Mucosa of rectum (tissue), 2 donors: ENCODE measurements around the gene ARHGAP10.

Experiments used
- H3K27ac ChIP-seq, 2 donors: one replicate each; pipeline ENCODE4 v1.7.0; 2013; ENCODE audit warnings: inconsistent platforms in 2 of 2, low read depth in 2 of 2, low read length in 2 of 2
- H3K27me3 ChIP-seq, 2 donors: one replicate each; pipeline ENCODE4 v1.7.0; 2013; ENCODE audit warnings: low read length in 2 of 2; ENCODE audit not compliant: control insufficient read depth in 2 of 2, insufficient read depth in 2 of 2
- H3K36me3 ChIP-seq, 2 donors: one replicate each; pipeline ENCODE4 v1.7.0; 2013; ENCODE audit warnings: low read length in 2 of 2; ENCODE audit not compliant: control insufficient read depth in 2 of 2, insufficient read depth in 2 of 2
- H3K4me1 ChIP-seq, 2 donors: one replicate each; pipeline ENCODE4 v1.7.0; 2013; ENCODE audit warnings: low read length in 2 of 2, mild to moderate bottlenecking in 1 of 2; ENCODE audit not compliant: control insufficient read depth in 2 of 2, insufficient read depth in 2 of 2
- H3K4me3 ChIP-seq, 2 donors: one replicate each; pipeline ENCODE4 v1.7.0; 2013; ENCODE audit warnings: low read length in 2 of 2
- H3K9ac ChIP-seq, 2 donors: one replicate each; pipeline ENCODE4 v1.7.0; 2013; ENCODE audit warnings: low read length in 2 of 2, low read depth in 1 of 2, mild to moderate bottlenecking in 1 of 2
- H3K9me3 ChIP-seq, 2 donors: one replicate each; pipeline ENCODE4 v1.7.0; 2013; ENCODE audit warnings: low read length in 2 of 2; ENCODE audit not compliant: control insufficient read depth in 2 of 2
- donor health status: healthy.
- donor health status: Normal muscosa, but diverticular disease.

Gene ARHGAP10

GRCh38 chr4:147950261-147950660 lies 218.4 kb downstream of the ARHGAP10 start:
- no peaks in the 10 kb centered on the region for H3K9me3 ChIP-seq
- no peak overlapping the region for H3K9ac ChIP-seq
- H3K4me1 ChIP-seq, result no peaks in the 10 kb centered on the region
- no peaks in the 10 kb centered on the region for H3K27me3 ChIP-seq
- no peak overlapping the region for H3K4me3 ChIP-seq
- H3K27ac ChIP-seq, result no peak overlapping the region
- no peaks in the 10 kb centered on the region for H3K36me3 ChIP-seq

DNA sequence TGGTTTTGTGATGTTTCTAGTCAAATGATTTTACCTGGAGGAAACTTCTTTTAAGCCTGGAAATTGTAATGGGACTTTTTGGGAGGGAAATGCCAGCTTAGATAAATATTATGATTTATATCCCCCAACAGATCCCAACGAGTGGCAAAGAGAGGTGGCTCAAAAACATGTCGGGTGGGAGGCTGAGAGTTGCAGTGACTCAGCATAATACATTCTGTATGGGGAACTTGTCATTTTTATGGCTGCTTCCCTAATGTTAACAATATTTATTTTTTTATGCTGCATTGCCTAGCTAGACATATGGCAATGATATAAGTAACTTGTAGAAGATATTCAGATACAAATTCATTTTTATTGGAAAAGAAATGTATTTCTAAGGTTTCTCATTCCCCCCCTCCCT lies 219.0 kb downstream of the ARHGAP10 start:
- Histone ChIP-seq H3K4me1 (no peaks in the 10 kb centered on the region), H3K27ac (no peak overlapping the region), H3K9me3 (no peaks in the 10 kb centered on the region), H3K9ac (no peak overlapping the region), H3K36me3 (no peaks in the 10 kb centered on the region), H3K27me3 (no peaks in the 10 kb centered on the region), H3K4me3 (no peak overlapping the region)

GRCh38 chr4:147954850-147955249 lies 223.0 kb downstream of the ARHGAP10 start:
- Histone ChIP-seq H3K27ac (no peak overlapping the region), H3K27me3 (no peaks in the 10 kb centered on the region), H3K36me3 (no peaks in the 10 kb centered on the region), H3K9me3 (no peaks in the 10 kb centered on the region), H3K4me1 (no peaks in the 10 kb centered on the region), H3K4me3 (no peak overlapping the region), H3K9ac (no peak overlapping the region)

DNA sequence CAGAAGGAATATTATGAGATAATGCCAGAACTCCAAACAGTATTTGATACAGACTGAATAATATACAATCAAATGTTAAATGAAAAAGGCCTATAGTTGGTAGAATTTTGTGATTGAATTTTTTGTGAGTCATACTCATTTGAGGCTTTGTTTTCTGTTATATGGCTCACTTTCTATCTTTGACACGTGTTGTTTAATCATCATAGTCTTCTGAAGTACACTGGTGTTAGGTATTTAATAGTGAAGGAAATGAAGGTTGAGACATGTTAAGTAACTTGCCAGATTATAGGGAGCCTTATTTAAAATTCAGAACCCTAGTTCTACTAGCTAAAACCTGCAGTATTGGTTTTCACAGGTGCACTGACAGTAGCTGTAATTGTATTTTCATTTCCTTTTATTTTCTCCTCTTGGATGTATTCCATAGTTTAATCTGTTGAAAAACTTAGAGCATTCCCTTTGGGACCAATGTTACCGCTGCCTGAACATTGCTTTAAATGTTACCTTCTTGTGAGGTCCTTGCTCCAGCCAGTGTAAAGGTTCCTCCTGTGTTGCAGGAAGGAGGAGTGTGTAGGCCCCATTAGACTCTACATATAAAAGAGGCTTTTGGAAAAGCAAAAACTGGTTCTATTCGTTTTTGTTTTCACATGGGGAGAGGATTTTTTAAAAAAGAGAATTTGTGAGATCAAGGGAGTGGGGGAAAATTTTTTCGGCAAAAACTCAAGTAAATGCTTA lies 224.1 kb downstream of the ARHGAP10 start:
- Histone ChIP-seq H3K4me1 (no peaks in the 10 kb centered on the region), H3K36me3 (no peaks in the 10 kb centered on the region), H3K9ac (no peak overlapping the region), H3K4me3 (no peak overlapping the region), H3K27ac (no peak overlapping the region), H3K9me3 (no peaks in the 10 kb centered on the region), H3K27me3 (no peaks in the 10 kb centered on the region)

GRCh38 chr4:147957446-147957845 lies 225.6 kb downstream of the ARHGAP10 start:
- no peak overlapping the region for H3K27ac ChIP-seq
- H3K9me3 ChIP-seq, result no peaks in the 10 kb centered on the region
- no peaks in the 10 kb centered on the region for H3K27me3 ChIP-seq
- H3K36me3 ChIP-seq, result no peaks in the 10 kb centered on the region
- no peak overlapping the region for H3K9ac ChIP-seq
- H3K4me1 ChIP-seq, result no peaks in the 10 kb centered on the region
- H3K4me3 ChIP-seq, result no peak overlapping the region

DNA sequence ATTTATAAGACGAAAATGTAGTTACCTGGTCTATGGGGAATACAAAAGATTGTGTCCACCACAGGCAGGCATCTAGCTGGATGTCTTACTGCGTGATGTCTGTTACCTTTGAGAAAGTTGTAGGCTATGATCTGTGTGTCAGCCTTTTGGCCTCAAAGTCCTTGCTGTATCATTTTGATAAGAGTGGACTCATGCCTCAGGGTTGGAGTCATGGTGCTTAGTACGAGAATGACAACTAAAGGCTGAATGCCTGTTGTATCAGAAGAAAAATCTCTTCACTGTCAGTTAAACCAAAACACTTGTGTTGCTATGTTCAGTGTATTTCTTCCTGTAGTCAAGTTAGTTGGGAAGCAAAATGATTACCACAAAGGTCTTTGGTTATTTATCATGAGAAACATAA lies 226.2 kb downstream of the ARHGAP10 start:
- Histone ChIP-seq H3K9me3 (no peaks in the 10 kb centered on the region), H3K4me1 (no peaks in the 10 kb centered on the region), H3K4me3 (no peak overlapping the region), H3K36me3 (no peaks in the 10 kb centered on the region), H3K27ac (no peak overlapping the region), H3K9ac (no peak overlapping the region), H3K27me3 (no peaks in the 10 kb centered on the region)

DNA sequence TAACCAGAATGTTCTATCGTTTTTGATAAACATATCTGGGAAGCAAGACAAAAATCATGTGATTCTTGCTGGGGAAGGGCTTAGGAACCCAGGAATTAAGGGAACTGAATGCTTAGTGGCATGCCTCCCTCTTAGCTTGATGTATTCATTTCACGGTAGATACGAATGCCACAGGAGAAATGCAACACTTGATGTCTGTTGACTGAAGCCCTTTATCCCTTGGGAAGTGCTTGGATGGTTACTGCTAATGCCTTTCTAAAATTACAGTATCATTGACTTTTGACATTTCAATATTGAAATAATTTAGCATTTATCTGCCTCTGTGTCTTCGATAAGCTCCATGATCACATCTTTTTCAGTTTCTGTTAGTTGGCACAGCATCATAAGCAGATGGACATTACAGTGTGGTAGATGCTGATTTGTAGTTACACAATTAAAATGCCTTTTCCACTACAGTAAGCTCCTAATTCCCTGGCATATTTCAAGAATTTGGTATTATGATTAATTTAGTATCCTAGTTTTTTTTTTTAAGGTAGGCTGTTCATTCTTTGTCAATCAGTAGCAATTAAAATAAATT lies 226.7 kb downstream of the ARHGAP10 start:
- no peaks in the 10 kb centered on the region for H3K4me1 ChIP-seq
- no peaks in the 10 kb centered on the region for H3K36me3 ChIP-seq
- H3K9ac ChIP-seq, result no peak overlapping the region
- no peaks in the 10 kb centered on the region for H3K9me3 ChIP-seq
- no peak overlapping the region for H3K4me3 ChIP-seq
- H3K27ac ChIP-seq, result no peak overlapping the region
- no peaks in the 10 kb centered on the region for H3K27me3 ChIP-seq

DNA sequence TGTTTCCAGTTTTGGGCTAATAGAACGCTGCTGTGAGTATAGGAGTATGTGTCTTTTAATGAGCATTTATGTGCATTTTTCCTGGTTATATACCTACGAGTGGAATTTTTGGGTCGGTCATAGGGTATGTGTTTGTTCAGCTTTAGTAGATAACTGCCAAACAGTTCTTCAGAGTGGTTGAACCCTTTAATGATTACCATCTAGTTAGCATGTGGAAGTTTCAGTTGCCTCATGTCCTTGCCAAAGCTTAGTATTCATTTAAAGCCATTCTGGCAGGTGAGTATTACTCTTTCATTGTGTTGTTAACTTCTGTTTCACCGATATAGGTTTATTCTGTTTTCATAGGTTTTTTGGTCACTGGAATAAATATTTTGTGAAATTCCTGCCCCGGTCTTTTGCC lies 229.1 kb downstream of the ARHGAP10 start:
- no peak overlapping the region for H3K4me3 ChIP-seq
- H3K27me3 ChIP-seq, result no peaks in the 10 kb centered on the region
- peaks cover 0 to 18% of the 10 kb centered on the region in 2 donors for H3K4me1 ChIP-seq
- H3K9ac ChIP-seq, result no peak overlapping the region
- H3K27ac ChIP-seq, result no peak overlapping the region
- no peaks in the 10 kb centered on the region for H3K36me3 ChIP-seq
- H3K9me3 ChIP-seq, result no peaks in the 10 kb centered on the region

- H3K9ac ChIP-seq, result no peak overlapping the region
- peaks cover 0 to 21% of the 10 kb centered on the region in 2 donors for H3K4me1 ChIP-seq
- H3K36me3 ChIP-seq, result no peaks in the 10 kb centered on the region
- no peak overlapping the region for H3K27ac ChIP-seq
- no peak overlapping the region for H3K4me3 ChIP-seq
- no peaks in the 10 kb centered on the region for H3K9me3 ChIP-seq
- H3K27me3 ChIP-seq, result no peaks in the 10 kb centered on the region
Observed at GRCh38 chr4:147963839-147964238, 232.0 kb downstream of the ARHGAP10 start.

- Histone ChIP-seq H3K36me3 (no peaks in the 10 kb centered on the region), H3K4me1 (peaks cover 0 to 21% of the 10 kb centered on the region in 2 donors), H3K4me3 (no peak overlapping the region), H3K9me3 (no peaks in the 10 kb centered on the region), H3K27me3 (no peaks in the 10 kb centered on the region), H3K9ac (no peak overlapping the region), H3K27ac (no peak overlapping the region)
Observed at GRCh38 chr4:147964266-147964880, 232.5 kb downstream of the ARHGAP10 start.
